GM19099 (cell line): Measurements from ENCODE around the gene ZFC3H1.
A peak's percentile ranks its signal among the peaks of the same experiment; 100 is the strongest.

Source experiments
- POLR2A ChIP-seq: IDR thresholded peaks from 3 replicates; pipeline ENCODE4 v1.6.1; 2011; ENCODE audit warnings: low read depth; ENCODE audit not compliant: insufficient read length; ENCODE audit errors: extremely low read depth

ZFC3H1 gene, protein sequence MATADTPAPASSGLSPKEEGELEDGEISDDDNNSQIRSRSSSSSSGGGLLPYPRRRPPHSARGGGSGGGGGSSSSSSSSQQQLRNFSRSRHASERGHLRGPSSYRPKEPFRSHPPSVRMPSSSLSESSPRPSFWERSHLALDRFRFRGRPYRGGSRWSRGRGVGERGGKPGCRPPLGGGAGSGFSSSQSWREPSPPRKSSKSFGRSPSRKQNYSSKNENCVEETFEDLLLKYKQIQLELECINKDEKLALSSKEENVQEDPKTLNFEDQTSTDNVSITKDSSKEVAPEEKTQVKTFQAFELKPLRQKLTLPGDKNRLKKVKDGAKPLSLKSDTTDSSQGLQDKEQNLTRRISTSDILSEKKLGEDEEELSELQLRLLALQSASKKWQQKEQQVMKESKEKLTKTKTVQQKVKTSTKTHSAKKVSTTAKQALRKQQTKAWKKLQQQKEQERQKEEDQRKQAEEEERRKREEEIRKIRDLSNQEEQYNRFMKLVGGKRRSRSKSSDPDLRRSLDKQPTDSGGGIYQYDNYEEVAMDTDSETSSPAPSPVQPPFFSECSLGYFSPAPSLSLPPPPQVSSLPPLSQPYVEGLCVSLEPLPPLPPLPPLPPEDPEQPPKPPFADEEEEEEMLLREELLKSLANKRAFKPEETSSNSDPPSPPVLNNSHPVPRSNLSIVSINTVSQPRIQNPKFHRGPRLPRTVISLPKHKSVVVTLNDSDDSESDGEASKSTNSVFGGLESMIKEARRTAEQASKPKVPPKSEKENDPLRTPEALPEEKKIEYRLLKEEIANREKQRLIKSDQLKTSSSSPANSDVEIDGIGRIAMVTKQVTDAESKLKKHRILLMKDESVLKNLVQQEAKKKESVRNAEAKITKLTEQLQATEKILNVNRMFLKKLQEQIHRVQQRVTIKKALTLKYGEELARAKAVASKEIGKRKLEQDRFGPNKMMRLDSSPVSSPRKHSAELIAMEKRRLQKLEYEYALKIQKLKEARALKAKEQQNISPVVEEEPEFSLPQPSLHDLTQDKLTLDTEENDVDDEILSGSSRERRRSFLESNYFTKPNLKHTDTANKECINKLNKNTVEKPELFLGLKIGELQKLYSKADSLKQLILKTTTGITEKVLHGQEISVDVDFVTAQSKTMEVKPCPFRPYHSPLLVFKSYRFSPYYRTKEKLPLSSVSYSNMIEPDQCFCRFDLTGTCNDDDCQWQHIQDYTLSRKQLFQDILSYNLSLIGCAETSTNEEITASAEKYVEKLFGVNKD (N-terminal part only)

DNA sequence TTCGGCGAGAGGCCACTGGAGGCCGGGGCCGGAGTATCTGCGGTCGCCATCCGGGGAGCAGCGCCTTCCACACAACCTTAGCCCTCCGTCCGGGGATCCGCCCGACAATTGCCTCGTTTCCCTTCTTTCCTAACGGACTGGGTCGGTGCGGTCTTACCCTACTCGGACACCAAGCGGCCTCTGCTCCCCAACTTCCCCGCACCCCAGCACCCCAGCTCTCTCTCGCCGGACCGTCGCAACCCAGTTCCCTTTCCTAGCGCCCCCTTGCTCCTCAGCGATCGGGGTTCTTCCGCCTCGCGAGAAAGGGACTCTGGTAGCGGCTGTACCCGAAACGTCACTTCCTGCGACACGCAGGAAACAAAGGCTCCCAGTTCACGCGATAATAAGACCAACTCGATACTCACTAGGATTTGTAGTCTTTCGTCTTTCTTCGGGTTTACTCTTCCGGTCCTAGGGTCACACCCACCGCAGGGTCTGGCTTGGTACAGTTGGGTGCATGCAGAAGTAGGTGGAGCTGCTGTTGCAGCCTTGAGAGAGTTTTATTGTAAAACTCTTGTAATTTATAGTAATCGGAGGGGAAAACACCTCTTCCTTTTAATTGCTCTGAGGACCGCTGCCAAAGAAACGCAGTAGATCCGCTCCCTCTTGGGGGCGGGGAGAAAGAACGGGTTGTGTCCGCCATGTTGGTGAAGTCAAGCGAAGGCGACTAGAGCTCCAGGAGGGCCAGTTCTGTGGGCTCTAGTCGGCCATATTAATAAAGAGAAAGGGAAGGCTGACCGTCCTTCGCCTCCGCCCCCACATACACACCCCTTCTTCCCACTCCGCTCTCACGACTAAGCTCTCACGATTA, at the start of gene ZFC3H1, which contains the start of gene THAP2:
Gene ZFC3H1, minus strand, starts transcription at position 288 of the 850 bp plus-strand sequence. Its CDS starts 238 bp downstream, at position 50.
Gene THAP2, plus strand, starts transcription at position 741 of the 850 bp plus-strand sequence. CDS start 209 bp downstream, outside the sequence.
- TF ChIP-seq POLR2A: peak; percentile 89

DNA sequence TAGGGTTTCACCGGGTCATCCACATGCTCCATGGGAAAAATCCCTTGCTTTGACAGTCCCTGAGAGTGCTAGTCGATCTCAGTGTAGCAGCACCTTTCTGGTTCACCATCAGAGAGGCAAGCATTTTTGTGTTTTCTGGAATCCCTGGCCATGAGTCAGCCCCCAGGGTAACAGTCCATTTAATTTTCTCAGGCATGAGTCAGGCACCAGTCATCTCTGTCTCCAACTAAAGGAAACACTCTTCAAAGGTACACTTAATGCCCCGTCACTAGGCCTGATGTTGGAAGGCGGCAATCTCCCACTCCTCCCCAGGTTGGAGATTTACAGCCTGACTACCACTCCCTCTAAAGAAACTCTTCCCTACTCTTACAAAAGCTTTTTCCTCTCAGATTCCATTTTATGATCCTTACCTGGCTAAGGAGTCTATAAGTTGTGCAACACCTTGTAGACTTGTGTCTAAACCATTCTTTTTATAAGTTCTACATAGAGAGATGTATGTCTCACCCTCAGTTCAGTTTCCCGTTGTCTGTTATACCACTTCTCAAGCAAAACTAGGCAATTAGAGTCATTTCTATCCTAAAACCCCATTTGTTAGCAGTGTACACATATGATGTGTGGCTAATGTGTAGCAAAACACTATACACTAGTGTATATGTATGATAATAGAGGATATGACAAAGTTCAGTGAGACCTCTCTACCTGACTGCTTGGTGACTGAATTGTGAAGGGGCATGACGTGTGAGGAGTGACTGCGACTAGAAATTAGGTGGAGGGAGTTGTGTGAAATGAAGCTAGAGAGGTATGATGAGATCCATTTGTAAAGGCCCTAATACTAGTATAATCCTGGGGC, 46.9 kb upstream of the ZFC3H1 start:
- TF ChIP-seq POLR2A: no peak

DNA sequence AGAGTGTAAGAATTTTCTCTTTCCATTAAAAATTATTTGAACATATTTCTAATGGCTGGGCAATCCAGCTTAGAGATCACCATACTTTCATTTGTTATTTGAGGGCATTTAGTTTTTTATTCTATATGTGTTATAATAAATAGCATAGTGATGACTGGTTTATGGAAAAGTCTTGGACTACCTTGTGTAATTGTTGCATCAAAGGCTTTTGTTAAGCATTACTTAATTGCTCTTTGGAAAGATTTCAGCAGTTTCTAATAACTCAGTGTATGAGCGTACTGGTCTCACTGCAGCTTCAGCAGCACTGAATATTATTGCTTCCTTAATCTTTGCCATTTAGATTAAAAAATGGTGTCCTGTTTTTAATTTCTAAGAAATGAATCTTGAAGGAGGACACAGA, 45.0 kb upstream of the ZFC3H1 start:
- TF ChIP-seq POLR2A: no peak

DNA sequence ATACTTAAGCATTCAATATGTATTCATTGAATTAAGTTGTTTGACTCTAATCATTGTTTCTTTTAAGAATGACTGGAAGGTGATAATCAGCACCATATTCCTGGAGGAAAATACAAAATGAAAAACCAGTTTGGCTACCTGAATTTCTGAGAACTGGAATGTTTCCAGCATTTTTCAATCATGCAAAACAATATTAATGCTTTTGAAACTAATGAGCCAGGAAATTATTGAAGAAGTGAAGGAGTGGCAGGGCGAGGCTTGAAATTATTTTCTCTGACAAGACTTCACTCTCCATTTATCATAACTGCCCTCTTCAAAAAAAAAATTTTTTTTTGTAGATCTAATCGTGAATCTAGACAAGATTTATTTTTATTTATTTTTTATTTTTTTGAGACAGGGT, 41.3 kb upstream of the ZFC3H1 start:
- no peak for TF ChIP-seq POLR2A

DNA sequence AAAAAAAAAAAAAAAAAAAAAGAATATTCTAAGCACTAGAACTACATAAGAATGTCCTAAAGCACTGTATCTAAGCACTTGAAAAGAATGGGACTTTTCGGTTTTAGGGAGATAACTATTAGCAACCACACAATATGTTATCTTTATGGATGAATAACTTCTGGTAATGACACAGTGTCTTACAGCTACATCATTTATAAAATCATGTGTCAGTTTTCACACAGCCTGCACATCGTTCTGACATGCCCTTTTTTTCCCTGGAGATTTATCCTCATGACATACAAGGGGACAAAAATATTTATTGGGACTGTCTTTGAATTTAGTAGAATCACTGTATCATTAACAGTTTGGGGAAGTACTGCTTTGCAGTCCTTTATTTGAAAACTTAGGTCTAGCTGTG, 39.6 kb upstream of the ZFC3H1 start:
- TF ChIP-seq POLR2A: no peak

DNA sequence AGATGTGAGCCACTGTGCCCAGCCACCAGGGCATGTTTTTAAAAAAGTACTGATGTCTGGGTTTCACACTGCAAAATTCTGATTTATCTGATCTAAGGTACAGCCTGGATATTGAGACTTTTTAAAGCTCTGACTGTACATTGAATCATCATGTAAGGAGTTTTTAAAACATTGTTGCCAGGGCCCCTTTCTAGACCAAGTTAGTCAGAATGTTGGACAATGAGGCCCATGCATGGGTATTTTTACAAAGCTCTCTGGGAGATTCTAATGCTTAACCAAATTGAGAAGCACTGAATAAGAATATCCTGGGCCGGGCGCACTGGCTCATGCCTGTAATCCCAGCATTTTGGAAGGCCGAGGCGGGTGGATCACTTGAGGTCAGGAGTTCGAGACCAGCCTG, 38.9 kb upstream of the ZFC3H1 start:
- no peak for TF ChIP-seq POLR2A

DNA sequence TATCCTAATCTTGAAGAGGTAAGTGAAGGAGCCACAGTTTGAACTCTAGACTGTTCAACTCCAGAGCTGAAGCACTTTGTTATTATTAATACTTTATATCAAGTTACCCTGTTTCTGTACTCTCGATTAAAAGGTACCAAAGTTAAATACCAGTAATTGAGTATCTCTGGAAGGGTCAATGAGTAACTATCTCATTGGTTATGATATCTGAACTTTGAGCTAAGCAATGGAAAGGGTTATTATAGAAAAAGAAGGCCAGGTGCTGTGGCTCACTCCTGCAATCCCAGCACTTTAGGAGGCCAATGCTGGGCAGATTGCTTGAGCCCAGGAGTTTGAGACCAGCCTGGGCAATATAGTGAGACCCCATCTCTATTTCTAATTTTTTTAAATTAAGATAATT, 32.1 kb upstream of the ZFC3H1 start:
- TF ChIP-seq POLR2A: no peak

DNA sequence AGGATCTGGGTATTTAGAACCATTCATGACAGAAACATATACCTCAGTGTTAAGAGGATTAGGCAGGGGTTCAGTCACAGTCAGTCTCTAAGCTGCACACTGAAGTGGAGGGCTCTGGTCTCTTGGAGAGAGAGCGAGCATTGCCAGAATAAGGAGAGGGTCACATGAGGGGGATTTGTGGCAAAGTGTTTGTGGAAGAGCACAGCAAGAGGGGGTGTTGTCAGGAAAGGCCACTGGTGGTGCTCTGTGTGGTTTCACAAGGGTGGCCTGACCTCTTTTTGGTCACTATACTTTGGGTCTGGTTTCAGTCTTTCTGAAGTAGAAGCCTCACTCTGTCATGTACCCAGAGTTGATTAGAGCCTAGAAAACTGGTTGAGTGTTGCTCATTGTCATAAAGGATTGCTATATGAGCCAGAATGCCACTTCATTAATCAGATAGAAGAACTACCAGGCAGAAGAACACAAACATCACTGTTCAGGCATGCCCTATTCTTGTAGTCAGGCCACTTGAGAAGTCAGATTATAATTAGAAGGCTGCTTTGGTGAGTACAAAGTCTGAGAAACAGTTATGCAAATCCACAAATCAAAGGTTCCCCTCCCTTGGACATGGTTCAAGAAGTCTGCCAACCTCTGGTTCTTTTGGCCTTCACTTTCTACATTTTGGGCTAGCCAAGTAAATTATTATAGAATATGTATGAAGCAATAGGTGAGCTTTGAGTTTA, 30.6 kb upstream of the ZFC3H1 start:
- TF ChIP-seq POLR2A: no peak

DNA sequence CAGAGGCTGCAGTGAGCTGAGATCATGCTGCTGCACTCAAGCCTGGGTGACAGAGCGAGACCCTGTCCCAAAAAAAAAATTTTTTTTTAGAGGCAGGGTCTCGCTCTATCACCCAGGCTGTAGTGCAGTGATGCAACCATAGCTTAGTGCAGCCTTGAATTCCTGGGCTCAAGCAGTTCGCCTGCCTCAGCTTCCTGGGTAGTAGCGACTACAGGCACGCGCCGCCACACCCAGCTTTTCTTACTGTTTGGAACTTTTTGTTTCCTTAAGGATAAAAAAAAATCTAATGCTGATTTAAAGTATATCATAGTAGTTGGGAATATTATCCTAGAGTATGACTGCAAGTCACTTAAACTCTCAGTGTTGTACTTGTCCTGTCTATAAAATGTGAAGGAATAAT, 29.5 kb upstream of the ZFC3H1 start:
- TF ChIP-seq POLR2A: no peak

DNA sequence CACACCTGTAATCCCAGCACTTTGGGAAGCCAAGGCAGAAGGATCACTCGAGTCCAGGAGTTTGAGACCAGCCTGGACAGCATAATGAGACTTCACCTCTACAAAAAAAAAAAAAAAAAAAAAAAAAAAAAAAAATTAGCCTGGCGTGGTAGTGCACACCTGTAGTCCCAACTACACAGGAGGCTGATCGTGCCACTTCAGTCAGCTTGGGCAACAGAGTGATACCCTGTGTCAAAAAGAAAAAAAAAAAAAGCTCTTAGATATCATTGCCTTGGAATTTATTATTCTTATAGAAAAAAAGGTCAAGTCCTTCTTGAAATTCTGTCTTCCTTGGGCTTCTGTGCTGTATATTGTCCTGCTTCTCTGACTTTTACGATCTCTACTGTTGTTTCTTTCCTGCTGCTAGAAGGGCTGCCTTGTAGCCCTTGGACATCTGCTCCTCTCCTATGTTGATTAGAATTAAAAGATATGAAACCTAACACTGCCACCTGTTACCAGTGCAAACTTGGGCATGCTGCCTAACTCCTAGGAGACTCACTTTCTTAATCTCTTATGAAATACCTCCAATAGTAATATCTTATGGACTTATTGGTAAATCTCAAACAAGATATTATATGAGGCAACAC, 28.0 kb upstream of the ZFC3H1 start:
- no peak for TF ChIP-seq POLR2A

DNA sequence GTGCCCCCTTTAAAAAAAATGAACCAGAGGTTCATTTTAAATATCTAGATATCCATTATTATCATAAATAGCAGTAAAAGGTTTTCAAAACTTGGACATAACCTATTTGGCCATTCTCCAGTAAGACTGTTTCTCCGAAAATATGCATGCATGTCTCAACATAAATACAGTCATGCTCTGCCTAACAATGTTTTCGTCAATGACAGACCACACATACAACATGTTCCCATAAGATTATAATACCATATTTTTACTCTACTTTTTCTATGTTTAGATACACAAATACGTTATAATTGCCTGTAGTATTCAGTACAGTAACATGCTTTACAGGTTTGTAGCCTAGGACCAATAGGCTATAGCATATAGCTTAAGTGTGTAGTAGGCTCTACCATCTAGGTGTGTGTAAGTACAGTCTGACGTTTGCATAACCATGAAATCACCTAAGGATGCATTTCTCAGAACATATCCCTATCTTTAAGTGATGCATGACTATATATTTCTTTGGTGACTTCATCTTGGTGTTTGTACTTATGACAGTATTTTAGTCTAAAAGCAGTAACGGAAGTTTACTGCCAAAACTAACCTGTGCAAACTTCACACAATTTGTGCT, 25.4 kb upstream of the ZFC3H1 start:
- TF ChIP-seq POLR2A: no peak

DNA sequence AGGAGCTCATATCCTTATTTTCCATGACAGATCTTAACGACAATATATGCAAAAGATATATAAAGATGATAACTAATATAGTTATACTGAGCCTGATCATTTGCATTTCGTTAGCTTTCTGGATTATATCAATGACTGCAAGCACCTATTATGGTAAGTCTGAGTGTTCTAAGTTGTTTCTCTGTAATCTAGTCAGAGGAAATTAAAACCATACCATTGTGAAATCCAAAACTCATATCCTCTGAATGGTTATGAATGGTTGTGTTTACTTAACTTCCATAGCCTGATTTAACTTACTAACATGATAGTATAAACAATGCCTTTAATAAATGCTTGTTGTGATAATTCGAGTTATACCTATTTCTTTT, 23.0 kb upstream of the ZFC3H1 start:
- no peak for TF ChIP-seq POLR2A
